Natural killer cell (primary cell): Measurements from ENCODE around the gene ARRB1. TPM values are rescaled to one million over a fixed set of nuclear protein-coding genes. Genes with fewer than 3 reads are reported as not detected.

Experiments
- ATAC-seq, 3 donors: fragments of 150-1000 bp in 2 of 3; fragments of 200-7000 bp in 1 of 3; cut with Tn5 transposase; 1 replicate in 1 of 3; 2 replicates in 2 of 3; pipeline ENCODE4 v1.10.0; 2021; ENCODE audit warnings: mild to moderate bottlenecking in 2 of 3, moderate library complexity in 2 of 3
- DNase-seq, 2 donors: peaks; one replicate each; pipeline versions ENCODE4 v3.0.0 to v3.0.0-alpha.2; 2013 to 2021; ENCODE audit warnings: mixed read lengths in 1 of 2
- H3K27ac ChIP-seq: one replicate; pipeline ENCODE4 v1.5.1; 2013; ENCODE audit warnings: mild to moderate bottlenecking, low read length
- H3K27me3 ChIP-seq: one replicate; pipeline ENCODE4 v1.6.1; 2013; ENCODE audit warnings: low read length; ENCODE audit not compliant: control insufficient read depth, insufficient read depth
- H3K36me3 ChIP-seq: one replicate; pipeline ENCODE4 v1.6.1; 2013; ENCODE audit warnings: low read length; ENCODE audit not compliant: control insufficient read depth, insufficient read depth
- H3K4me1 ChIP-seq: one replicate; pipeline ENCODE4 v1.6.1; 2013; ENCODE audit warnings: low read length; ENCODE audit not compliant: control insufficient read depth, insufficient read depth
- H3K4me3 ChIP-seq: one replicate; pipeline ENCODE4 v1.5.1; 2013; ENCODE audit warnings: low read length
- H3K9me3 ChIP-seq: one replicate; pipeline ENCODE4 v1.6.1; 2013; ENCODE audit warnings: low read length; ENCODE audit not compliant: control insufficient read depth, insufficient read depth
- H3K27ac Mint-ChIP-seq, 2 donors: one replicate each; pipeline ENCODE4 v1.8.0; 2022; ENCODE audit warnings: mild to moderate bottlenecking in 2 of 2, mixed read lengths in 2 of 2, moderate library complexity in 1 of 2
- H3K27me3 Mint-ChIP-seq, 2 donors: one replicate each; pipeline ENCODE4 v1.8.0; 2022; ENCODE audit warnings: low read depth in 2 of 2, mixed read lengths in 2 of 2
- H3K36me3 Mint-ChIP-seq: one replicate; pipeline ENCODE4 v1.8.0; 2022; ENCODE audit warnings: mixed read lengths
- H3K4me1 Mint-ChIP-seq, 2 donors: one replicate each; pipeline ENCODE4 v1.8.0; 2022; ENCODE audit warnings: mixed read lengths in 2 of 2
- H3K4me3 Mint-ChIP-seq: one replicate; pipeline ENCODE4 v1.8.0; 2022; ENCODE audit warnings: mild to moderate bottlenecking, moderate library complexity, mixed read lengths
- H3K9me3 Mint-ChIP-seq, 2 donors: one replicate each; pipeline ENCODE4 v1.8.0; 2022; ENCODE audit warnings: mixed read lengths in 2 of 2
- CTCF ChIP-seq: fragments of 200-600 bp; IDR thresholded peaks from one replicate; pipeline ENCODE4 v1.8.0; 2022; ENCODE audit warnings: antibody characterized with exemption
- WGBS: methylation state at CpG from one replicate; pipeline ENCODE4 v1.1.7; 2013; ENCODE audit warnings: missing lambda C conversion rate; ENCODE audit not compliant: insufficient coverage; 5-methylcytosine and 5-hydroxymethylcytosine counted together
- intact Hi-C: fragments of 100-400 bp; cut with micrococcal nuclease; formaldehyde crosslinking; loops from one replicate; pipeline ENCODE4 v1.14.2; 2022
- total RNA-seq, 4 donors: library from RNA; stranded (reverse); fragments of 120-200 nt in 1 of 4; gene quantifications; one replicate each; pipeline versions ENCODE4 v1.2.3 to v1.2.4, GENCODE V29; 2013 to 2022

ARRB1 gene
- total RNA-seq, 3 donors from 2014 or later (not counting 1 experiment from before 2014, with no cell fraction given): 128 to 200 (median 174) TPM

DNA sequence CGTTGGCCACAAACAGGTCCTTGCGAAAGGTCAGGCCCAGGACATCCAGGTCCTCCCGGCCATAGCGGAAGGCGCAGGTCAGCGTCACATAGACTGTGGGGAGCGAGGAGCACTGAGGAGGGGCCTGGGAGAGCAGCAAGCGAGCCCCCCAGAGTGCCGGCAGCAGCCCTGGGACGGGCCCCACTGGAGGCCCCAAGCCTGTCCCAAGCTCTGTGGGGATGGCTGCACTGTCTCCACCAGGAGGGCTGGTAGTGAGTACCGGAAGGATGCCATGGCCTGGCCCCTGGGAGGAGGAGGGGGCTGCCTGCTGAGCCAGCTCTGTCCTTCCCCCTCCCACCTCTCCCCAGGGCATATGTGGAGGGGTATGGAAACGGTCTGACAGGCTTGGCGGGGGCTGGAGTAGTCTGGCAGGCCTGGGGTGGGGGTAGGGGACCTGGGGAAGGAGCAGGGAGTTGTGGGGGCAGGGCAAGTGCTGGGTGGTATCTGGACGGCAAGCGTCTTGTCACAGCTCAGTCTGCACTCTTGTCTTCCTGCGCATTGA, 68.0 kb downstream of the ARRB1 start:
- Mint-ChIP-seq H3K4me3 (no peak overlapping the region), H3K4me1 (peaks cover 21 to 22% of the 10 kb centered on the region in 2 donors), H3K27ac (peak overlapping the region in 1 of 2 donors; percentile 35), H3K9me3 (no peaks in the 10 kb centered on the region), H3K27me3 (no peaks in the 10 kb centered on the region), H3K36me3 (no peaks in the 10 kb centered on the region)
- Histone ChIP-seq H3K27me3 (no peaks in the 10 kb centered on the region), H3K27ac (no peak overlapping the region), H3K4me1 (peaks cover 10% of the 10 kb centered on the region), H3K9me3 (no peaks in the 10 kb centered on the region), H3K4me3 (no peak overlapping the region), H3K36me3 (peaks cover 64% of the 10 kb centered on the region)
- ATAC-seq: no peak
- intact Hi-C loops: loop anchor here (5.0 kb wide), 1 partner anchor 44 kb away; no protein-coding TSS in a partner anchor
- no peak for TF ChIP-seq CTCF
- no peak for DNase-seq
- 94% methylated on average over 15 of the region's 16 CpGs for WGBS

- H3K4me1 Mint-ChIP-seq: peaks cover 25 to 26% of the 10 kb centered on the region in 2 donors
- DNase-seq: no peak
- ATAC-seq: no peak
- WGBS: 91% methylated on average over 10 of the region's 10 CpGs
- H3K9me3 ChIP-seq: no peaks in the 10 kb centered on the region
- H3K4me3 ChIP-seq: no peak overlapping the region
- H3K4me3 Mint-ChIP-seq: no peak overlapping the region
- peaks cover 67% of the 10 kb centered on the region for H3K36me3 ChIP-seq
- no peaks in the 10 kb centered on the region for H3K27me3 Mint-ChIP-seq
- H3K27ac Mint-ChIP-seq: peak overlapping the region; percentile 24 to 74
- H3K4me1 ChIP-seq: peaks cover 17% of the 10 kb centered on the region
- no peak overlapping the region for H3K27ac ChIP-seq
- intact Hi-C loops: loop anchor here (2.0 to 5.0 kb wide), 2 partner anchors 46 to 251 kb away; no protein-coding TSS in a partner anchor
- H3K36me3 Mint-ChIP-seq: no peaks in the 10 kb centered on the region
- TF ChIP-seq CTCF: no peak
- H3K27me3 ChIP-seq: no peaks in the 10 kb centered on the region
- H3K9me3 Mint-ChIP-seq: no peaks in the 10 kb centered on the region
Observed at GRCh38 chr11:75281469-75282095, 69.9 kb downstream of the ARRB1 start.

DNA sequence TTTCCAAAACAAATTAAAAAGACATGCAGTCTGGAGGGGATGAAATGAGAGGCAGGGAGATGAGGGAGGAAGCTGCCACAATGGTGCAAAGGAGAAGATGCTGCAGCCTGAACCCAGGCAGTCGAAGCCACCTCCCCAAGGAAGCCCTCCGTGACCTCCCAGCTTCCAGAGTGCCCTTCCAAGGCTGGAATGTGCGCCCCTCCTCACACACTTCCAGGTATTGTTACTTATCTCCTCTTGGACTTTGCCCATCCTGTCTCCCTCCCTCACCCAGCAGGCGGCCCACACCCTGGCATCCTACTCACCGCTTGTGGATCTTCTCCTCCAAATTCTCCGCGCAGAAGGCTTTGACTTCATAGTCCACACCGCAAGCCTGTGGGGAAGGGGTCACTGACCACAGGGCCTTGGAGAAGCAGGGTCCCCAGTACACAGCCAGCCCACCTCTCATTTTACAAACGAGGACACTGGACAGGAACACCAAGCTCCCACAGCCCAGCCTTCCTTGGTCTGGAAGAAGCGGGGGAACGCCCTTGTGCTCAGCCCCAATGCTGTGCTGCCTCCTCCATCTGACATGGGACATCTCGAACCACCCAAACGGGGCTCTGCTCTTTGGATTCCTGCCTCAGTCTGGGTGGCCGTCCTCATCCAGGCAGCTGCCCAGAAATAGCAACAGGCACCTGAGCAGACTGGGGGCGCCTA, 70.5 kb downstream of the ARRB1 start:
- peaks cover 32 to 33% of the 10 kb centered on the region in 2 donors for H3K4me1 Mint-ChIP-seq
- peak overlapping the region; percentile 24 to 74 for H3K27ac Mint-ChIP-seq
- ATAC-seq: no peak
- H3K27me3 Mint-ChIP-seq: no peaks in the 10 kb centered on the region
- Histone ChIP-seq H3K27ac (no peak overlapping the region), H3K4me1 (peaks cover 24% of the 10 kb centered on the region), H3K4me3 (no peak overlapping the region), H3K36me3 (peaks cover 67% of the 10 kb centered on the region), H3K27me3 (no peaks in the 10 kb centered on the region), H3K9me3 (no peaks in the 10 kb centered on the region)
- intact Hi-C loops: loop anchor here (1.0 to 5.0 kb wide), 4 partner anchors 46 to 252 kb away; no protein-coding TSS in a partner anchor
- DNase-seq: no peak
- TF ChIP-seq CTCF: no peak
- 90% methylated on average over 15 of the region's 15 CpGs for WGBS
- H3K9me3 Mint-ChIP-seq: no peaks in the 10 kb centered on the region
- H3K36me3 Mint-ChIP-seq: no peaks in the 10 kb centered on the region
- H3K4me3 Mint-ChIP-seq: no peak overlapping the region
